CD4-positive, alpha-beta T cell treated with Interleukin-21 for 1 hour (primary cell): ENCODE data around the gene IL12B.
"Not testable (repeated sequence)": the region's sequence is repeated elsewhere in the genome, so short reads cannot be mapped to it uniquely, and the experiment has no call there.

Experiments used
- DNase-seq: peaks from one replicate; pipeline ENCODE4 v3.0.0-alpha.2; 2020

The IL12B gene

DNA sequence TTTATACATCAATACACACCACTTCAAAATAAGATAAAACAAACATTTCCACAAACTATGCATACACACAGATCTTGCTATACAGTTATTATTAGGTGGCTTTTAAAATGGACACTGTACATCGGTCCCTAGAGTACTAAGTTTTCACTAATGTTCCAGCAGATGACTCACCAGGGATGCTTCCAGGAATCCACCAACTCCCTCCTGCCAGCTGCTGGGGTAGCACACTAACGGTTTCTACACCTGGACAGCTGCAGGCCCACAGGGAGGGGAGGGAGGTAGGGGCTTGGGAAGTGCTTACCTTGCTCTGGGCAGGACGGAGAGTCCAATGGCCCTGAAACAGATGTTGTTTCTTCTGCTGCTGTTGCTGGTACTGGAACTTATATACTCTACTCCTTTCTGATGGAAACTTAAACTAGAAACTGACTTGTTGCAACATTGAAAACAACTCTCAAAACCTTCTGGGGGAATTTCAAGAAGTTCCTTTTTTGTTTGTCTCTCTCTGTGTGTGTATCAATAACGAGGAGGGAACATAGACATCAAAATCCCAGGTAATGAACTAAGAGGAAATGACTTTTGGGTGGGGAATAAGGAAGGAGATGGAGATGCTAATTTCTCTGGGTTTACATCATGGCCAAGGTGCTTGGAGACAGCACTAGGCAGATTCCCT, at the start of gene IL12B:
Gene IL12B (minus strand): TSS at position 357 of the 670 bp plus-strand sequence. CDS start 3,705 bp downstream, outside the sequence.
- no peak for DNase-seq

DNA sequence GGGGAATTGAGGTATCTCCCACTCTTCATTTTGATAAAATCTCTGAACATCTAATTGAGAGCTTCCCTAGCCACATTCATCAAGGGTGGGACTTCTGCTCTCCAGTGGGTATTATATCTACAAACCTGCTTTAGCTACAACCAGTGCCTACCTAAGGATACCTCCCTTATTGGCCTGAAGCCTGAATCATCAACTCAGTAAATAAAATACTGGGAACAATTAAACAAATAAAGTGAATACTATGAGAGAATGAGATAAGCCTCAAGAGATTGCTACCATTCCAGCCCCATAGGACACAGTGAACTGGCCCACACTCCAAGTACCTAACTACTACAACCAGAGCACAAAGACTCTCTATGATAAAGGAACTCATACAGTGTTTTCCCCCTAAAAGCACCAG, 47.4 kb upstream of the IL12B start:
- DNase-seq = no peak

DNA sequence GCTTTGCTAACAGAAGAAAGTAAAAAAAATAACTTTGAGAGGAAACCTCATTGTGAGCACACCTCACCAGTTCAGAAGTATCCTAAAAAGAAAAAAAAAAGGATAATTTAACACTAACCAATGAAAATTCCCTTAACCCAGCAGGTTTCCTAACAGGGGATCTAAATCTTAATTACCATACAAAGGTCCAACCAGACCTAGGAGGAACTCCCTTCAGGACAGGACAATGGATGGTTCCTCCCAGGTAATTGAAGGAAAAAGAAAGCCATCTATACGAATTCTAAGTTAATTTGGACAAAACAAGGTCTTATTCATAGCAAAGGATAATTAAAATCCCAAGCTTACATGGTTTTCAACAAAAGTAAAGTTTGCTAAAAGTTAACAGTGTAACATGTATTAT, 37.6 kb upstream of the IL12B start:
- DNase-seq = not testable (repeated sequence)

DNA sequence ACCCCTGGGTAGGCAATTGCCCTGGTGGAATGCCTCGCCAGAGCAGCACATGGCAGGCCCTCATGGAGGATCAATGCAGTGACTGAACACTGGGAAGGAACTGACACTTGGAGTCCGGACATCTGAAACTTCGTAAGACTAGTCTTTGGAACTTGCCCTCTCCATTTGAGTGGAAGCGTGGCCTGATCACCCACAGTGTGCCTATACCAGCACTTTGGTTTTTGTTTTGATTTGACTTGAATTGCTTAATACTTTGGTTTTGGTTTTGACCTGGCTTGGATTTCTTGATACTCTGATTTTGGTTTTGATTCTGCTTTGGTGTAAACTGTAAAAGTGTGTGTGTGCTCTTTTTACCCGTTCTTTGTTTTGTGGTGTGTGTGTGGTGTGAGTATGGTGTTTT, 36.5 kb upstream of the IL12B start:
- DNase-seq = not testable (repeated sequence)

GRCh38 chr5:159362220-159362619, 31.9 kb upstream of the IL12B start:
- no peak for DNase-seq

- not testable (repeated sequence) for DNase-seq
Measured at GRCh38 chr5:159359871-159360270, 29.6 kb upstream of the IL12B start.

DNA sequence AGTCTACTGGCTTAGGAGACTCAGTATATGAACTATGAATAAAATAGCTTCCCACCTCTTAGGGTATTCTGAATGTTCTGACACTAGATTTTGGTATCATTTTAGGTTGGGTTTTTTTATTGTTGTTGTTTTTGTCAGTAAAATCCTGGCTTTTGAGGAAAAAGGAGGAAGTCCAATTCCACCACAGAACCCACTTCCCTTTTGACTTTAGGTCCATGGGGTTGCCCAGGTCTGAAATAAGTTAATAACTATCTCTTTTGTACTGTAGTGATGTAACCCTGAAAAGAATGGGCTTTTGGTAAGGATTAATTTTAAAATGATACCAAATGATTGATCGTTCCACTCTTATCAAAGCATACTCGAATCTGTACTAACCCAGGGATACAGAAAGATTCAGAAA, 29.1 kb upstream of the IL12B start:
- DNase-seq = no peak

- DNase-seq = no peak
Measured at GRCh38 chr5:159353661-159354252, 23.5 kb upstream of the IL12B start.

DNA sequence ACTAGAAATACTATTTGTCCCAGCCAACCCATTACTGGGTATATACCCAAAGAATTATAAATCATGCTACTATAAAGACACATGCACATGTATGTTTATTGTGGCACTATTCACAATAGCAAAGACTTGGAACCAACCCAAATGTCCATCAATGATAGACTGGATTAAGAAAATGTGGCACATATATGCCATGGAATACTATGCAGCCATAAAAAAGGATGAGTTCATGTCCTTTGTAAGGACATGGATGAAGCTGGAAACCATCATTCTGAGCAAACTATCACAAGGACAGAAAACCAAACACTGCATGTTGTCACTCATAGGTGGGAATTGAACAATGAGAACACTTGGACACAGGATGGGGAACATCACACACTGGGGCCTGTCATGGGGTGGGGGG, 20.4 kb upstream of the IL12B start:
- not testable (repeated sequence) for DNase-seq

DNA sequence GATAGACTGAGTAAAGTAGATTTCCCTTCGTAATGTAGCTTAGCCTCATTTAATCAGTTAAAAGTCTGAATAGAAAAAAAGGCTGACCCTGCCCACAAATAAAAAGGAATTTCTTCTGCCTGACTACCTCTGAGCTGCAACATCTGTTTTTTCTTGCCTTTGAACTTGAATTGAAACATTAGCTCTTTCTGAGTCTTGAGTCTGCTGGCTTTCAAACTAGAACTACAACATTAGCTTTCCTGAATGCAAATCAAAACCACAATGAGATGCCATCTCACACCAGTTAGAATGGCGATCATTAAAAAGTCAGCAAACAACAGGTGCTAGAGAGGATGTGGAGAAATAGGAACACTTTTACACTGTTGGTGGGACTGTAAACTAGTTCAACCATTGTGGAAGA, 19.9 kb upstream of the IL12B start:
- not testable (repeated sequence) for DNase-seq

DNA sequence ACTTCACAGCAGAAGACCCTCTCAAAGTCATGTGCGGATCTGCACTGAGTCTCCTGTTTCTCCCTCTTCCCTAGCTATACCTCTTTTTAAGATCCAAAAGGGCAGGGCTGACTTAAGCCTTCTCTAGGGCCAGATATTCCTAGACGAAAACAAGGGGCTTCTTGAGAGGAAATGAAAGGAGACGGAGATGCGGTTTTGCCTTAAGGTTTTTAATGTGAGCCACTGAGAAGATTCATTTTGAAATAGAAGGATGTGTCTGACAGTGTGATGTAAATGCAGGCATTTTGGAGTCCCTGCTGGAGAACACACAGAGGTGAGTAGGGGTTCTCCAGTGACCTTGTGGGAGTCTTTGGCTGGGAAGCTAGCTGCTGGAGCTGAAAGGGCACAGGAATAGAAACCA, 15.6 kb upstream of the IL12B start:
- DNase-seq = no peak

DNA sequence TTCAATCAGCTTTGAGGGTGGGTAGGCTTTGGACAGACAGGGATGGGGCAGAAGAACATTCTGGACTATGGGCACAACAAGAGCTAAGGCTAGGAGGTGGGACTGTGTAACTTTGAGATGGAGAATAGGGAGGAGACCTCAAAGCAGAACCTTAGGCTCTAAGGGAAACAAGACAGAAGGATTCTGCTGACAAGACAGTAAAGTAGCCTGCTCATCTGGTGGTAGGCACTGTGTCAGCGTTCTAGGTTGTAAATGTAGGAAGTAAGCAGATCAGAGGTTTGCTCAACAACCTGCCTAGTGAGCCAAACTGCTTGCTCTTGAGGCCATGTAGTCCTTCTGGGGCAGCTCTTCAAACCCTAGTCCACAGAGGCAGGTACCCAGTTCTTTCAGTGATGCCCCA, 15.0 kb upstream of the IL12B start:
- DNase-seq = no peak

DNA sequence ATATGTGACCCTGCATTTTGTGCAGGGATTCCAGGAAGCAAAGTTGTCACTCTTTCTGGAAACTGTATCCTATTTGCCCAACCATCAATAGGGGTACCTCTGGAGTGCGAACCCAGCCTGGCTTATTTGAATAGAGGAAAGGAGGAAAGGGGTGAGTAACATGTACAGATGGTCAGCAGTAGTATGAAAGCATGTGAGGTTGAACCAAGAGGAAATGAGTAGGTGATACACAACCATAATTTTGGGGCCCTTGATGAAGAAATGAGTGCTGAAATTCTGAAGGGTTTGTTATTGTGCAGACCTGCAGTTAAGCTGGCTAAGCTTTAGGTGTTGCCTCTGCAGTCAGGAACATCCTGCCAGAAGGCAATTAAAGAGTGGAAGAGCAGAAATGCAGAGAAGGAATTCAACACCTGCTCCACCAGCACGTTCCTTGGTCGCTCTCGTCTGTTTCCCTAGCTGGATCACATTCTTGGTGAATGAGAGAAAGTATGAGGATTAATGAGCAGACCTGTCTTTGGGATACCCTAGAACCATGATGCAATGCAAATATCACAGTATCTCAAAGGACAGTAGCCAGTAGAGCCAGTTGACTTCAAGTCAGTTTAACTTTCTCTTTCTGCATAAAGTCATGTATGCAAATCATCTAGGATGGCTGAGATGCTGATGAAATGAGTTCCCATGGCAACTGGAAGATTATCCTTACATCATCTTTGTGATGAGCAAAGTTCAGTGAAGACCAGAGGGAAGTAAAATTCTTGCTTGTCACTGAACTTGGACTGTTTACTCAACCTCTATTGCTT, 13.2 kb upstream of the IL12B start:
- DNase-seq = no peak

- DNase-seq = no peak
Measured at GRCh38 chr5:159342840-159343239, 12.6 kb upstream of the IL12B start.

DNA sequence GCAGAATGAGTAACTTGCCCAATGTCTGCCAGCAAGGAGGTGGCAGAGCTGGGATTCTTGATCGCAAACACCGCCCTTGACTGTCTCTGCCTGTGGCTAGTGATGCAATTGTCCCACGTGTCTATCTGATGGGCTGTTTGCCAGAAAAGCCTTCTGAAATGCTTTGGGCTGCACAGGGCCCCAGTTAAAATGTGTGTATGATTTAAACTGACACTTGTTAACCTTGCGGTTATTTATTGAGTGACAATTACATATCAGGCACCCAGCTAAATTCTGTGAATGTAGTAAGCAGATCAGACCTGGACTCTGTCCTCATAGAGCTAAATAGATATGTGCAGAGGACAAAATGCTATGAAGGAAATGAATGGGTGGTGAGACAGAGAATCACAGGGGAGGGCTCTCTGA, 11.6 kb upstream of the IL12B start:
- DNase-seq = peak; percentile 83

DNA sequence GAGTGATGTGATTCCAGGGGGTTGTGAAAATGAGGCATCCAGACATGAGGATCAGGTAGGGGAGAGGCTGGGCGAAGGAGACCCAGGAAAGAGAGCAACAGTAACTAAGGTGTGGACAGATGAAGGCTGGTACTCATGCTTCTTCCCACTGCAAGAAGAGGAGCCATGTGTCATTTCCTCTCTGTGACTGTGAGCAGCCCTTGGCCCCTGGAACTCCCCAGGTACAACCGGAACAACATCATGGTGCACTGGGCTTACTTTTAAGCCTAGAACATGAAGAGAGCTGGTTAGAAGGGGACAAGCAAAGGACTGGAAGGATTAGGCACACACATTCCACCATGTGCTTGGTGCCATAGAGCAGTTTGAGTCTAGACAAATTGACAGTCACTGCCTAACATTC, 10.9 kb upstream of the IL12B start:
- no peak for DNase-seq

GRCh38 chr5:159340511-159340910, 10.2 kb upstream of the IL12B start:
- DNase-seq = peak; percentile 32

GRCh38 chr5:159339460-159339859, 9.2 kb upstream of the IL12B start:
- no peak for DNase-seq

GRCh38 chr5:159338118-159338517, 7.8 kb upstream of the IL12B start:
- DNase-seq = no peak

- peak; percentile 65 for DNase-seq
Measured at GRCh38 chr5:159337016-159337955, 7.0 kb upstream of the IL12B start.

DNA sequence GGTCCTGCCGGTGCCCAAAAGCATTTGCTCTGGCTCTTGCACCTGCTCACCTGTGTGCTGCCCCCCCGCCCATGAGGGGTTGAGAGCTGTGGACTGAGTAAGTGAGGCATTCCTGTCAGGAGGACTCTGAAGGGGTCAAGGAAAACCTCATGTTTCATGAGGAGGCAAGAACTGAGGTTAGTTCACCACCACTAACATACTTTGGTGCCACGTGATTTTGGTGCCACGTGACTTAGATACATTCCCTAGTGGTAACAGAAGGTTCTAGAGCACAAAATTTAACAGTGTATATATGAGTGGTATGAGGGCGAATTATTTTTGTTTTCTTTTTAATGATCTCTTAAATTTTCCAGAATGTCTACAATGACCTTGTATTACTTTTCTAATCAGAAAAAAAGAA, 6.3 kb upstream of the IL12B start:
- no peak for DNase-seq

- no peak for DNase-seq
Measured at GRCh38 chr5:159333545-159333925, 3.2 kb upstream of the IL12B start.
